DOHH2 (cell line): ENCODE measurements around the gene CLVS2.

ENCODE experiments used
- H3F3A ChIP-seq: fragments of 200-600 bp; sonication (generic), shearing (Covaris generic); 2 replicates; pipeline ENCODE4 v1.6.0; 2016; ENCODE audit warnings: antibody characterized with exemption, mild to moderate bottlenecking; ENCODE audit not compliant: control insufficient read depth, insufficient read depth
- H3K27ac ChIP-seq: fragments of 200-600 bp; sonication (generic); 2 replicates; pipeline ENCODE4 v1.5.1; 2014; ENCODE audit warnings: low read depth, mild to moderate bottlenecking, low read length, moderate library complexity
- H3K27me3 ChIP-seq: fragments of 200-600 bp; sonication (generic); 2 replicates; pipeline ENCODE4 v1.6.1; 2014; ENCODE audit warnings: mild to moderate bottlenecking, low read length, mixed read lengths; ENCODE audit not compliant: control insufficient read depth
- H3K36me3 ChIP-seq: fragments of 200-600 bp; sonication (generic); 2 replicates; pipeline ENCODE4 v1.6.1; 2014; ENCODE audit warnings: mild to moderate bottlenecking, low read length, moderate library complexity, mixed read lengths; ENCODE audit not compliant: control insufficient read depth
- H3K4me1 ChIP-seq: fragments of 200-600 bp; sonication (generic); 2 replicates; pipeline ENCODE4 v1.6.1; 2014; ENCODE audit warnings: mild to moderate bottlenecking, low read length, mixed read lengths; ENCODE audit not compliant: control insufficient read depth
- H3K4me2 ChIP-seq: fragments of 200-600 bp; sonication (generic); 2 replicates; pipeline ENCODE4 v1.6.0; 2014; ENCODE audit warnings: mild to moderate bottlenecking, low read length, moderate library complexity
- H3K4me3 ChIP-seq: fragments of 200-600 bp; sonication (generic); 2 replicates; pipeline ENCODE4 v1.5.1; 2014; ENCODE audit warnings: mild to moderate bottlenecking, low read length, mixed read lengths
- H3K79me2 ChIP-seq: fragments of 200-600 bp; sonication (generic); 2 replicates; pipeline ENCODE4 v1.6.1; 2014; ENCODE audit warnings: mild to moderate bottlenecking, low read length, mixed read lengths; ENCODE audit not compliant: control insufficient read depth
- H3K9me2 ChIP-seq: fragments of 200-600 bp; sonication (generic); replicated peaks from 2 replicates; pipeline ENCODE4 v1.6.1; 2014; ENCODE audit warnings: mild to moderate bottlenecking, low read length, mixed read lengths; ENCODE audit not compliant: control insufficient read depth
- H3K9me3 ChIP-seq: fragments of 200-600 bp; sonication (generic); 2 replicates; pipeline ENCODE4 v1.6.1; 2014; ENCODE audit warnings: antibody characterized with exemption, low read length, mixed read lengths; ENCODE audit not compliant: control insufficient read depth, insufficient read depth
- H4K20me1 ChIP-seq: fragments of 200-600 bp; sonication (generic); 2 replicates; pipeline ENCODE4 v1.6.0; 2014; ENCODE audit warnings: low read depth, mild to moderate bottlenecking, antibody characterized with exemption, low read length, moderate library complexity; ENCODE audit not compliant: control insufficient read depth, insufficient read depth
- EZH2phosphoT487 ChIP-seq: fragments of 200-600 bp; sonication (generic); IDR thresholded peaks from 2 replicates; pipeline ENCODE4 v1.6.1; 2017; ENCODE audit warnings: borderline replicate concordance, mild to moderate bottlenecking, antibody characterized with exemption, low read length, moderate library complexity, mixed read lengths
- TF ChIP-seq, protein P1 (sequence below): fragments of 200-600 bp; sonication (generic); IDR thresholded peaks from one replicate; pipeline ENCODE4 v1.5.1; 2014; ENCODE audit warnings: antibody characterized with exemption, mild to moderate bottlenecking, low read depth, low read length; ENCODE audit not compliant: poor library complexity, severe bottlenecking

CLVS2 gene

DNA sequence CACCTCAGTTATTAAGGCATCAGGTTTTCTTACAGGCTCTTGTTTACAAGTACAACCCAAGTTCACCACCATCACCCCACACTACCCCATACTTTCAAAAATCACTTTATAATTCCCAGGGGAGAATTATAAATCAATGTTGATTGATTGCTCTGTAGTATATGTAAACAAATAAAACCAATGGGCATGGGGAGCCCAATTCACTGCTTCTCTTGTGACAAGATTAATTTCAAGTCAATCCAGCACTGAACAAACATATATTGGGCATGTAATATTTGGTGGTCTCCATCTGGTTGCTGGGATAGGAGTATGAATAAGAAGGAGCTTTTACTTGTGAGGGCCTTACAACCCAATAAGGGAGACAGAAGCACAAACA lies 95.8 kb downstream of the CLVS2 start:
- Histone ChIP-seq H3K4me1 (no peaks in the 10 kb centered on the region), H3K4me3 (no peak overlapping the region), H3K4me2 (no peak overlapping the region)

DNA sequence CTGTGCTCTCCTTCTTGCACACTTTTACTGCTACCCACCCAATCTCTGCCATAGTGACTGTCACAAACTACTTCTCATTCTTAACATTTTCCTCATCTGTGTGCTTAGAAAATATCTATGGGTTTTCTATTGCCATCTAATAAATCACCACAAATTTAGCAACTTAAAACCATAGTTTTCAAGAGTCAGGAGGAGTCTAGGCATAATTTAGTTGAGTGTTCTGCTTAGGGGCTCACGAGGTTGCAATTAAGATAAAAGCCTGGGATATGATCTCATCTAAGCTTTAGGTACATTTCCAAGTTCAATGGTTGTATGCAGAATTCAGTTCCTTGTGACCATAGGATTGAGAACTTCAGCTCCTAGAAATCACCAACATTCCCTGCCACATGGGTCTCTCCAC lies 98.8 kb downstream of the CLVS2 start:
- H3K27ac ChIP-seq: no peak overlapping the region
- no peaks in the 10 kb centered on the region for H3K9me2 ChIP-seq
- H3K4me2 ChIP-seq: no peak overlapping the region
- H4K20me1 ChIP-seq: no peaks in the 10 kb centered on the region
- no peaks in the 10 kb centered on the region for H3K27me3 ChIP-seq
- H3K4me1 ChIP-seq: no peaks in the 10 kb centered on the region
- H3K4me3 ChIP-seq: no peak overlapping the region
- H3K36me3 ChIP-seq: no peaks in the 10 kb centered on the region
- H3F3A ChIP-seq: no peaks in the 10 kb centered on the region
- H3K79me2 ChIP-seq: no peaks in the 10 kb centered on the region
- H3K9me3 ChIP-seq: no peaks in the 10 kb centered on the region
- TF ChIP-seq, protein P1, sequence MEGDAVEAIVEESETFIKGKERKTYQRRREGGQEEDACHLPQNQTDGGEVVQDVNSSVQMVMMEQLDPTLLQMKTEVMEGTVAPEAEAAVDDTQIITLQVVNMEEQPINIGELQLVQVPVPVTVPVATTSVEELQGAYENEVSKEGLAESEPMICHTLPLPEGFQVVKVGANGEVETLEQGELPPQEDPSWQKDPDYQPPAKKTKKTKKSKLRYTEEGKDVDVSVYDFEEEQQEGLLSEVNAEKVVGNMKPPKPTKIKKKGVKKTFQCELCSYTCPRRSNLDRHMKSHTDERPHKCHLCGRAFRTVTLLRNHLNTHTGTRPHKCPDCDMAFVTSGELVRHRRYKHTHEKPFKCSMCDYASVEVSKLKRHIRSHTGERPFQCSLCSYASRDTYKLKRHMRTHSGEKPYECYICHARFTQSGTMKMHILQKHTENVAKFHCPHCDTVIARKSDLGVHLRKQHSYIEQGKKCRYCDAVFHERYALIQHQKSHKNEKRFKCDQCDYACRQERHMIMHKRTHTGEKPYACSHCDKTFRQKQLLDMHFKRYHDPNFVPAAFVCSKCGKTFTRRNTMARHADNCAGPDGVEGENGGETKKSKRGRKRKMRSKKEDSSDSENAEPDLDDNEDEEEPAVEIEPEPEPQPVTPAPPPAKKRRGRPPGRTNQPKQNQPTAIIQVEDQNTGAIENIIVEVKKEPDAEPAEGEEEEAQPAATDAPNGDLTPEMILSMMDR: no peak
- no peak for TF ChIP-seq EZH2phosphoT487

More for the DNA sequence above, 95.8 kb downstream of the CLVS2 start:
- H3K36me3 ChIP-seq: no peaks in the 10 kb centered on the region
- no peaks in the 10 kb centered on the region for H4K20me1 ChIP-seq
- no peaks in the 10 kb centered on the region for H3K9me3 ChIP-seq
- H3K9me2 ChIP-seq: no peaks in the 10 kb centered on the region
- no peak for TF ChIP-seq EZH2phosphoT487
- TF ChIP-seq, protein P1: no peak
- no peaks in the 10 kb centered on the region for H3F3A ChIP-seq
- no peaks in the 10 kb centered on the region for H3K79me2 ChIP-seq
- no peak overlapping the region for H3K27ac ChIP-seq
- H3K27me3 ChIP-seq: no peaks in the 10 kb centered on the region

DNA sequence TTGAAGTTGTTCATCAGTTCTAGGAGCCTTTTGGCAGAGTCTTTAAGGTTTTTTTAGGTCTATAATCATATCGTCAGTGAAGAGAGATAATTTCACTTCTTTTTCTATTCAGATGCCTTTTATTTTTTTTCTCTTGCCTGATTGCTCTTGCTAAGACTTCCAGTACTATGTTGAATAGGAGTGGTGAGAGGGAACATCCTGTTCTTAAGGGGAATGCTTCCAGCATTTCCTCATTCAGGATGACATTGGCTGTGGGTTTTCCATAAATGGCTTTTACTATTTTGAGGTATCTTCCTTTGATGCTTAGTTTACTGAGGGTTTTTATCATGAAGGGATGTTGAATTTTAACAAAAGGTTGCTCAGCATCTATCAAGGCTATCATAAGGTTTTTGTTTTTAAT lies 109.5 kb downstream of the CLVS2 start:
- Histone ChIP-seq H3K4me2 (no peak overlapping the region), H4K20me1 (no peaks in the 10 kb centered on the region), H3K4me1 (no peaks in the 10 kb centered on the region), H3K36me3 (no peaks in the 10 kb centered on the region), H3K9me2 (no peaks in the 10 kb centered on the region), H3K79me2 (no peaks in the 10 kb centered on the region), H3K27me3 (no peaks in the 10 kb centered on the region), H3K9me3 (no peaks in the 10 kb centered on the region), H3K27ac (no peak overlapping the region), H3K4me3 (no peak overlapping the region), H3F3A (no peaks in the 10 kb centered on the region)
- TF ChIP-seq, protein P1: no peak
- no peak for TF ChIP-seq EZH2phosphoT487

DNA sequence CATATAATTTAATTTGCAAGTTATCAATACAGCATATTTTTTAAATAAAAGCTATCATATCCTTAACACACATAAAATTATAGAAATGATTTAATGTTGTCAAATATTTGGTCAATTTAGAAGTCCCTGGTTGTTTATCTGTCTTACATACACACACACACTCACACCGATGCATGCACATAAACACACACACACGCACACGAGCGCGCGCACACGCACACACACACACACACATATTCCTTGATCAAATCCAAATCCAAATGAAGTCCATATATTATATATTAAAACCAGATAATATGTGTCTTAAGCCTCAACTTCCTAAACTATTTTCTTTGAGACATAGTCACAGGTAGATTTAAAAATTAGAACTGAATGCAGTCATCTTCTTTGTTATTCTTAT lies 120.3 kb downstream of the CLVS2 start:
- Histone ChIP-seq H3K4me1 (no peaks in the 10 kb centered on the region), H3K36me3 (no peaks in the 10 kb centered on the region), H3F3A (no peaks in the 10 kb centered on the region), H3K4me3 (no peak overlapping the region), H3K79me2 (no peaks in the 10 kb centered on the region), H3K27ac (no peak overlapping the region), H3K4me2 (no peak overlapping the region), H3K9me3 (no peaks in the 10 kb centered on the region), H3K9me2 (no peaks in the 10 kb centered on the region), H3K27me3 (no peaks in the 10 kb centered on the region), H4K20me1 (no peaks in the 10 kb centered on the region)
- TF ChIP-seq, protein P1: no peak
- TF ChIP-seq EZH2phosphoT487: no peak
